GM18858 (cell line): ENCODE data around the gene CREB3L4.

Experiments used
- ATAC-seq: cut with Tn5 transposase; IDR thresholded peaks from one replicate; pipeline ENCODE4 v1.9.1; 2021; ENCODE audit not compliant: unreplicated experiment

The CREB3L4 gene, protein sequence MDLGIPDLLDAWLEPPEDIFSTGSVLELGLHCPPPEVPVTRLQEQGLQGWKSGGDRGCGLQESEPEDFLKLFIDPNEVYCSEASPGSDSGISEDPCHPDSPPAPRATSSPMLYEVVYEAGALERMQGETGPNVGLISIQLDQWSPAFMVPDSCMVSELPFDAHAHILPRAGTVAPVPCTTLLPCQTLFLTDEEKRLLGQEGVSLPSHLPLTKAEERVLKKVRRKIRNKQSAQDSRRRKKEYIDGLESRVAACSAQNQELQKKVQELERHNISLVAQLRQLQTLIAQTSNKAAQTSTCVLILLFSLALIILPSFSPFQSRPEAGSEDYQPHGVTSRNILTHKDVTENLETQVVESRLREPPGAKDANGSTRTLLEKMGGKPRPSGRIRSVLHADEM

DNA sequence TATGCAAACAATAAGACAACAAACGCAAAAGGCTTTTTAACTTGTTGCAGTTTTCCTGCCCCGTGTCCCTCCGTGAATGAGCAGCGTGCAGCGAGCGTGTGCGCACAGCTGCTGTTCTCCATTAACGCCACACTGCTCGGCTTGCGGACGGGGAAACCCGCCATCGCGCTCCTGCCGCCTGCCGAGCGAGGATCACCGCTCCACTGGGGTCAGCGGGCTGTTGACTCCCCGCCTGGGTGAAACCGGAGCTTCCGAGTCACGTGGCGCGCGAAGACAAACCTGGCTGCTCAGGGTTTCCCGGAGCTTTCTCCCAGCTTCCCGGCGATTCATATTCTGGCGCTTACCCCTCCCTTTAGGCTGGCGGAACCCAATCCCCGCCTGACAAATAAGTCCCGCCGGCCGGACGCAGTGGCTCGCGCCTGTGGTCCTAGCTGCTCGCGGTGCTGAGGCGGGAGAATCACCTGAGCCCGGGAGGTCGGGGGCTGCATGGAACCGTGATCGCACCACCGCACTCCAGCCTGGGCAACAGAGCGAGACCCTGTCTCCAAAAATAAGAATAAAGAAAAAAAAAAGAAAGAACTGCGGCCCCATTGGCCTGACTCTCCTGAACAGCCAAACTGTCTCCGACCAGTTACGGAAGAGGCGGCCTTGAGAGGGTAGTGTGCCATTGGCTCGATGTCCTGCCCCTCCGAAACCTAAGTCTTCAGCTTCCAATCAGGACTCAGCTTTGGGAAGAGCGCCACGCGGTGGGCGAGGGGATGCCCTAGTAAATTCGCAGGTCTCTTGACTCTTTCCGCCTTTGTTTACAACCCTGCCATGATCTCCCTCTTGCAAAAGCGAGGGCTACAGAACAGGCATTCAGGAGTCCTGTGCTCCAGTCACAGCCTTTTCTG is at the start of gene CREB3L4:
Gene CREB3L4 (plus strand): TSS at position 796 of the 893 bp plus-strand sequence. CDS start 624 bp downstream, outside the sequence.
- peak; percentile 61 for ATAC-seq

DNA sequence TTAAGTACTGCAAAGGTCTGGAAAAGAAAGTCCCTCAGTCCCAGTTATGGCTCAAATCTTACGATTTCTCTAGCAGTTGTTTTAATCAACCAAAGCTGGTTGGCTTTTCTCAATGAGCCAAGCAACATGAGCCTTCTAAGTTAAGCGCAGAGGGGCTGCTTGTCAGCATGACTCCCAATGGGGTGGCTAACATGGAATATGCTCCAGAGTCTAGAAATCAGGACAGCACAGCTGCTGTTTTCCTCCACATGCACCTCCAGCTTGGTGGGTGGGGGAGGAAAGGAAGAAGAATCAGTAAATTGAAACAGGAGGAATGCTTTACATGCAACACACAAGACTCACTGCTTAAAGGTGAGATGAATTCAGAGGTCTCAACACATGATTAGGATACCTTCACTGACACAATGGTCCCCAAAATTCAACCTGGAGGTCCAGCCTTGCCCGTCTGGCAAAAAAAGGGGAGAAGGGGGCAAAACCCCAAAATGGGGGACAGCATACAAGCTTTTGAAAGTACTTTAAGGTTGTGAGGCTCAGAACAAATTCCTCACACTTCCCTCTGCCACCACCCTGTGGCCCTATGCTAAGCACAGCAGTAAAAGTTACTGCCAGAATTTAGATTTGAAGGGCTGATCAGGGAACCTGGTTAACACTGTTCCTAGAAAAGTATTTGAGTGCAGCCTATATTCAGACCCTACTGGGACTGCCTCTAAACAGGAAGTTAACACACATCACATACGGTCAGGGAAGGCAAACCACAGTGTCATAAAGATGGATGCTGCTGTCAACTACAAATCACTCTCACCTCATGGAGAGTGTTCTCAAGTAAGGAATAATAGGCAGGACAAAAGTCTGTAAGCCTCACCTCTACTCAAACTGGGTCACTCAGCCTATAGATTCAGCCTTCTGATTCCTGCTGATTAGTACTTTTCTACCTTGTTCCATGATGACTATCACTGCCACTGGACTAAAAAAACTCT is 47.5 kb upstream of the CREB3L4 start:
- no peak for ATAC-seq

DNA sequence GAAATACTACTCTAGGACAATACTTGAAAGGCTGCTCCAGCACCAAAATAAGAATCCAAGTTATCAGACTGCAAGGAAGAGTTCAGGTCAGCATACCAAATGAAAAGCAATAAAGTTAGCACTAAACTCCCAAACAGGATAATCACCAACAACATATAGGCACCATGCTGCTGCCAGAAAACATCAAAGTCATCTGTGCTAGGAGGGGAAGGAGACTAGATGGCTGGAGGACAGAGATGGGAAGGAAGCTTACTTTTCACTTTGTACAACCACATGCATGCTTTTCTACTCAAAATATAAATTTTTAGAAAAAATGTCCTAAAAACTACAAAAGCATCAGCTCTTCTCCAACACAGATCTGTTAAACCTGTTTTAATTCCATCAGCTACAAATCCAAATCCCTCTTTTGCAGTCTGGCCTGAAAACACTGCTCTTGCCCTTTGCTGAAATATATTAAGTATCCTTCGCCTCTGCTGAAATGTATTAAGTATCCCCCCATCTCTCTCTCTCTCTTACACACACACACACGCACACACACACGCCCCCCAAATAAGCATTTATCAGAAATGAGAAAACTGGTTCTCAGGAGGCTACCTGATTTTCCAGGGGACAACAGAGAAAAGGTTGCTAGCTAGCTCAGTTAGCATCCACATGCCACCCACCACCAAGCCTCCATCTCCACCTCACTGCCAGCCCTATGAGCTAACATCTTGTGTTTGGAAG is 46.5 kb upstream of the CREB3L4 start:
- ATAC-seq: no peak

DNA sequence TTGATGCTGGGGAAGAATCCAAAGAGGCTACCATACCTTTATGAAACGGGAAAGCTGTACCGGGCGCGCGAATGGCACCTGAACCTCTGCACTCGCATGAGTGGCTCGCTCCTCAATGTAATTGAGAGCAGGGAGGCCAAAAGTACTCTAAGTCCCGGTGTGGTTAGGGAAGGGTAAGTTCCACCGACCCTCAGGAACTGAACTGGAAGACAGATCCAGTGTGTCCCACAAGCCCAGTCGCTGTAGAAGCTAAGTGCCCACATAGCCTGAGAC is 46.0 kb upstream of the CREB3L4 start:
- ATAC-seq: no peak

DNA sequence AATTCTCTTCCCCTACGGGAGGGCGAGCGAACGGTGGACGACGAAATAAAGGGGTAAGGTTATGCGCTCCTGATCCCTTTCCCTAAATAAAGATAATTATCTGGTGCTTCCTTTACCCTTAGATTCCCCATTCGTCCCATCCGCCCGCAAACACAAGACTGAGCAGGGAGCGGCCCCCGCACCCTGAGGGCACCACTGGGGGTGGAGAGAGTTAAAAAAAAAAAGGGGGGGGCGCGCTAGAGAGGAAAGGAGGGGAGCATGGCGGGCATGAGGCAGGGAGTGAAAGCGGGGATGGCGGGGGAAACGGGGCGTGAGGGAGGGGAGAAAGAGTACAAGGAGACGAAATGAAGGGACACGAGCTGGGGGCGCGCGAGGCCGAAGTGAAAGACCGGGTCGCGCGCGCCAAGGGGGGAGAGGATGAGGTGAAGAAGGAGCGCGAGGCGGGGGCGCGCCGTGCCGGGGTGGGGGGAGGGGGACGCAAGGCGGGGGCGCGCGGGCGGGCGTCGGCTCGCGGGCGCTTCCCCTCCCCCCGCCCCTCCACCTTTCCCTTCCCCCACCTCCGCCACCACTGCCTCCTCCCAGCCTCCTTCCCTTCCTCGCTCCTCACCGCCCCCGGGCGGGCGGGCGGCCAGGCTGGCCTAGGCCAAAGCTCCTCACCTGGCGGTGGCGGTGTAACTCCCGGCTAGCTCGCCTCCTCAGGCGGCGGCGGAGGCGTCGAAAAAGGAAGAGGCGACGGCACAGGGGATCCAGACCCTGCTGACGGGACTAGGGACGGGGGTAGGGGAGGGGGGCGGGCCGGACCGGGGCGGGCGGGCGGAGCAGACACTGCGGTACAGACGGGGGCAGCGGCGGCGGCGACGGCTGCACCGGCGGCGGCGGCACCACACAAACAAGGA is 45.4 kb upstream of the CREB3L4 start:
- peak; percentile 4 for ATAC-seq

DNA sequence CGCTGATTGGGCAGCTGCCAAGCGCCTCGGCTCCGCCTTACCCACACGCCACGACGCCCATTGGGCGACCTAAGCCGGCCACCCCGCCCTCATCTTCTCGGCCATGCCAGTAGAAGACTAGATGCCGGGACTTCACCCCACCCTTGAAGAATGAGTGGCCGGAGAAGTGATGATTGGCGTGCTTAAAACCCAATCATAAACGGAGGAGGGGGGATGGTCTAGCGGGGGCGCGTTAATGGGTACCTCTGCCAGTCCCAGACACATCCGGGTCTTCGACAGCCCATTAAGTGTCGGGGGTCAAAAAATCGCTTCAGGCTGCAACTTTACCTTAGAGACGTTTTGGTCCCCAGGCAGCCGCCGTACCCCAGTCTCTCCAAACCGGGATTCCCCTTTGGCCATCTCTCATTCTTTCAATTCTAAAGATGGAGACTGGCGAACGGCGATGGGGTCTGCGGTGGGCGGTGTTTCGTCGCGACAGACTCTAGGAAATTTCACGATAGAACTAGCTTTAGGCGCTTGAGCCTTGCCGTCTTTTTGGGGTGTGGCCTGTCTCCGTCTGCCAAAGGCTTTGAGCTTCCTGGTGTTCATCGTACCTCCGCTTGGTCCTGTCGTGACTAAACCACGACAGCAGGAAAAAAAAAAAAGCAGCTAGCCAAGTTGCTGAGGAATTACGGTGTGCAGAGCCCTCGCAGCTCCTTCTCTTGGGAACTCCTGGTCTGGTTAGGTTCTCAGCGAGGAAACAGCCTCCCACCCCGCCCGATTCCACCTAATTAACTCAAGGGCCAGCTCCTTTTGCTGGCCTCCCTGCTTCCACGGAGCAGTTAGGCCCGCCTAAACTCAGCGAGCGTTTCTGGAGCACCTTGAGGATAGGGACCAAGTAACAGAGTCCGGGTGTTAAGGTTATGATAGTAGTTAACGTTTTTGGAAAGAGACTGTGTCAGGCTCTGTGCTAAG is 44.5 kb upstream of the CREB3L4 start, which contains the start of gene GATAD2B:
Gene GATAD2B (minus strand): TSS at position 1 of the 954 bp plus-strand sequence. CDS start 94,625 bp downstream, outside the sequence.
- ATAC-seq: peak; percentile 76

DNA sequence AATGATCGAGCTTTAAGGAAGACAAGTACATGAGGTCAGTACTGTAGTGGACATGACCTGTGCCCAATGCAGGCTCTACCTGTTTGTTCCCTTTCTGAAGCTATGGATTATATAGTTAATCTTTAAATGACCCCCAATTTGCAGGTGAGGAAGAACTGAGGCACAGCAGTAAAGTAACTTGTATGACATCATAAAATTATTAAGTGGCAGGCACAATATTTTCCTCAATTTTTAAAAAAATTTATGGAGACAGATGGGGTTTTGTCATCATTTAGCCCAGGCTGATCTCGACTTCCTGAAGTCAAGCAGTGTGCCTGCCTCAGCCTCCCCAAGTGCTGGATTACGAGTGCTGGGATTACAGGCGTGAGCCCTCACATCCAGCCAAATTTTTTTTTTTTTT is 41.3 kb upstream of the CREB3L4 start:
- ATAC-seq: no peak

DNA sequence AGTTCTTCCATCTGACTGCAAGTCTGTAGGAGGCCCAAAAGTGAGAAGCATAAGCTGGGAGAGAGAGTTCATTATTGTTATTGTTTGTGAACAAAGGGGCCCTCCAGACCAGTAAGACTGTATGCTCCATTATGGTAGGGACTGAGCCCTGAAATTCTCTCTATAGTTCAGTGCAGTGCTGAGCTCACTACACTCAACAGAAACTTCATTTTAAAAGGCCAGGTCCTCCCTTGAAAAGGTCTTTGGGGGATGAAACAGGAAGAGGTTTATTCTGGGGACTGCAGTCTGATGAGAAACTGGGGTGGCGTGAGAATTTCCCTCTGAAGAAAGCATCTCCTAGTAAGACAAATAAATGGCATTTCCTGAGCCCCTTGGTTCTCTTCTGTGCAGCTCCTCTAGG is 39.5 kb upstream of the CREB3L4 start:
- no peak for ATAC-seq

DNA sequence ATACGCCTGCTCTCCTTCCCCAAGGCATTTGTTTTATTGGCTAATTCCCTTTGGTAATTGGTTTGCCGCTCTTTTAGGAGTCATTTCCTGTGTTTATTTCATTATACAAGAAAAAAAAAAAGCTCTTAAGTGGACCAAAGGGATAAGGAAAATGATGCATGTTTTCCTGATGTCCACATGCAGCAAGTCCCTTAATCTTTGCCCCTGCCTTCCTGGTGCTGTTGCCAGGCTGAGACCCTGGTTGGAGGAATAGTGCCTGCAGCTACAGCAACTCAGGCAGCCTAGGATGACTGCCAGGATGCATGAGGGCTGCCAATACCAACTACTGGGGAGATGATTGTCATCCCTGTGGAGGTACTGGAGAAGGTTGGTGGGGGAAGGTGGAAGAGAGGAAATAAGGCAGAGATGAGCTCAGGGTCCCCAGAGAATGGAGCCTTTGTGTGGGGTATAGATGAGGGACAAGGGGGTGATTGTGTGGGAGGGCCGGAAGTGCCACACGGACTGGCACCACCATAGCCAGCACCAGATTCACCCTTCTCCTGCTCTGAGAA is 38.8 kb upstream of the CREB3L4 start:
- ATAC-seq: no peak

DNA sequence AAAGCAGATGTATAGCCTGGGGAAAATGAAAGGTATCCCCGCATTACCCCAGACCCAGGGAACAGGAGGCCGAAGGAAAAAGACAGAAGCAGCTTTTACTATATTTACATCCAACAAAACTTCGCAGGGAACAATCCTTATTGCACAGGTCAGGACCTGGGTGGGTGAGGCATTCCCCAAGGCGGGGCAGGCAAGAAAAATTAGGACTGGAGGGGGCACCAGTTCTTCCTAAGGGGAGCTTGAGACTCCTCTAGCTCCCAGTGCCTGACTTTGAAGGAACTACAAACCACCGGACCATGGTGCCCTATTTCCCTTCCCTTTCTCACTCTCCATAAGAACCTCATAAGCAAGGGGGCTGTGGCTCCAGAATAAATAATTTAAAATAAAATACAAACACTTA is 38.3 kb upstream of the CREB3L4 start:
- no peak for ATAC-seq

DNA sequence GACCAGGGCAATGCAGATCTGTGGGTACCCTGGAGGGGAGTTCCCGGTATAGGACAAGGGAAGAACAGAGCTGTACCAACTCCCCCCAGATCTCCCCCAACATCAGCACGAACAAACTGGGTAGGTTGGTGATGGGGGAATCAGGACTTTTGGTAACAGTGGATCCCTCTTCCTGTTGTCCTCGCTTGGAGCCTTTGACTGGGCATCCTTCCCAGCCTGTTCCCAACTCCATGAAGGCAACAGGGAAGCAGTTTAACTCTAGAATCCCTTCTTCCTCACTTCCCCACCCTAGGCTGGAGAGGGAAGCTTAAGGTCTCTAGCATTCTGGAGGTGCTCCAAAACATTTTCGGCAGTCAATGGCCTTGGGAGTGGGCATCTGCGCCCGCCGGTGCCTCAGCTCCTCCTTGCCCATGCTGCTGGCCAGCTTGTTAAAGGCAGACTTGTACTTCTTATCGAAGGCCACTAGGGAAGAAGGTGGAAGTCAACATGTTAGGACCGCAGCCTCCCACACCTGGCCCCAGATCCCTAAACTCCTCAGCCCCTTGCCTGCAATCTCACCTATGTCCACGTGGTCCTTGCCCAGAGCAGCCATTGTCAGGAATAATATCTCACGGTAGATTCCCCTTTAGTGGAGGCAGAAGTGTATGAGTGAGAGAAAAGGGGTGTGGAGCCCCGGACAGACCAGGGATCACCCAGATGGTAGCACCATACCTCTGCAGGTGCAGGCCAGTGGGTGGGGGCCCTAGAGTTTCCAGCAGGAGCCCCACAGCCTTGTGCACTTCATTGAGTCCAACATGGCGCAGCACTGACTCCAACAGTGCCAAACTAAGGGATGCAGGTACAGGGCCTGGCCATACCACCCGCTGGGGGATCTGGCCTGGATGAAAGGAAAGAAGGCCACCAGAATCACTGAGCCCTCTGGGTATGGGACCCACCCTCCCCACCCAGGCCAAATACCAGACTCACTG is 37.4 kb upstream of the CREB3L4 start:
- ATAC-seq: no peak

DNA sequence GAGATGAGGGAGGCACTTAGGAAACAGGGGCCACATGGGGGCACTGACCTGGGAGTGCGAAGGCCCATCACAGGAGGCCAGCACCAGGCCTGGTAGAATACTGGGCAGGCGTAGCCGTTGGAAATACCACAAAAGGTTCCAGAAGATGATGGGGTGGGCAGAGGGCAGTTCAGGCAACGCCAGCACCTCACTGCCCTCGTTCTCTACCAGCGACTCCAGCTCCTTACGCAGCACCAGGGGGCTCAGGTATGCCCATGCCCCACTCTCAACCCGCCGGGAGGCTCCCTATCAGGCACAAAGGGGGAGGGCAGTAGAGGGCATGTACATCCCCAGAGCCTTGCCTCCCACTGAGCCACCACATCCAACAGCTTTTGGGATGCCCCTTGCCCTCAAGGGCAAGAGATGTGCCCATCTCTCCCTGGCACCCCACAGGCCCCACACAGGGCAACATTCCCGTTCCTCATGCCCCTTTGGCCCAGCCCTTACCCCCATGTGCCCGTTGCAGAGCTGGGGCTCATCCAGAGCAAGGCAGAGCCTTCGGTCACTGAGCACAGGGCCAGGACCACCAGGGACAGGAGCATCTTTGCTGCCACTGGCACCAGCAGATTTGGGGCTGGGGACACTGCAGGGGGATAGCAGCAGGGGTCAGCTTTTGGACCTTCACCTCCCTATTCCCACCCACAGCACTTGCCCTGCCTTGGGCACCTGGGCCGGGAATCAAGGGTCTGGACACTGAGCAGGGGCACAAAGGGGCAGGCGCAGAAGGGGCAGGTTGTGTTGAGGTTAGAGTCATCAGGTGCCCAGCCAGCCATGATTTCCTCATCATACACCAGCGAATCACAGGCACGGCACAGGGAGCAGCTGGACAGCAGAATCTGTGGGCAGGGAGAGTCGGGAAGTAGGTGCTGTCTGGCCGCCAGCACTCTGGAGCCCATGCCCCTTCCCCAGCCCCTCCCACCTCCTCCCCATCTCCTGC is 35.3 kb upstream of the CREB3L4 start:
- no peak for ATAC-seq

DNA sequence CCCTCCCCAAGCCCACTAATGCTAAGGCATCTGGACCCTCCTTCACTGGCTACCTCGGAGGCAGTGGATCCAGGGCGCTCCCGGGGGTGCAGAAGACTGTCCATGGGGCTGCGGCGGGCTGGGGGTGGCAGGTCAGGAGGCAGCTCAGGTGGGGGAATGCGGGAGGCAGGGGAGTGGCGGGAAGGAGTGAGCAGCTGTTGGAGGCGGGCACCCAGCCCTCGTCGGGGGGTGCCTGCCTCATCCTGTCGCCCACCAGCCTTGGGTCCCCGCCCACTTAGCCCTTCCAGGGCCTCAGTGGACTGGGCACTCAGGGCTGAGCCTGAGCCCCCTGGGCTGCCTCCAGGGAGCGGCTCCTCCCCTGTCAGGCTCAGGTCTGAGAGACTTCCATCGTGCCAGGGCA is 34.3 kb upstream of the CREB3L4 start:
- ATAC-seq: no peak

DNA sequence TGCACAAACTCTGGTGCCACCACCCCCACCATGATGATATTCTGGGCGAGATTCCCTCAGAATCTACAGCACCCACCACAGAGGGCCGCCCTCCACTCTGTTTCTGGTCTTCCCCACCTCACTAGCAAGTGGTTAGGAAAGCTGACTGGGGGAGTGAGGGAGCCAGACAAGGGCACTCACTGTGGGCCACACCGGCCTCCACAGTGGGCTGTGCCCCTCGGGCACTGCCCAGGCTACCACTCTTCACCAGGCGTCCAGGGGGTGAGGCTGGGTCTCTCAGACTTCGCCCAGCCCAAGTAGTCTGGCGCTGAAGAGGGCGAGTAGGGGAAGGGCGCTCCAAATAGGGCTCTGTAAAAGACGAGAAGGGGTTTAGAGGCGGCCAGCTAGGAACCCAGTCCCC is 33.7 kb upstream of the CREB3L4 start:
- ATAC-seq: no peak

DNA sequence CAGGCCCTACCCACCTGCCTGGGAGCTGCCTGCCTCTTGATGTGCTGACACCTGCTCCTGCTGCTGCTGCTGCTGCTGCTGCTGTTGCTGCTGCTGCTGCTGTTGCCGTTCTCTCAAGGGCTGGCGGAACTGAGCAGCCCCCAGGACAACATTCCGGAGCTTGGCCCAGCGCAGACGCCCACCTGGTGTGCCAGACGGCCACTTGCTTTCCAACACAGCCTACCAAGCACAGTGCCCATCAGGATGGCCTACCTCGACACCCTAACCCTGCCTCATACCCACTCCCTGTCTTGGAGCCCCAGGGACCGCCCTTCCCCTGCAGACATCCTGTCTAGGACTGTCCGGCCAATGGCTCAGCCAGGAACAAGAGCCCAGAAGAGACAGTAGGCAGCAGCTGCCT is 33.0 kb upstream of the CREB3L4 start:
- ATAC-seq: no peak
